Upper lobe of left lung (tissue), 4 donors: ENCODE results near the gene DACT1.

Experiments used
- POLR2A ChIP-seq, 4 donors: fragments of 450-650 bp; IDR thresholded peaks; one replicate each; pipeline ENCODE4 v1.5.1; 2016 to 2017; ENCODE audit warnings: antibody characterized with exemption in 4 of 4, mild to moderate bottlenecking in 2 of 4
- POLR2AphosphoS5 ChIP-seq, 2 donors: sonication (generic); formaldehyde crosslinking; IDR thresholded peaks; one replicate each; pipeline ENCODE4 v1.5.1; 2017; ENCODE audit warnings: antibody characterized with exemption in 2 of 2

DNA sequence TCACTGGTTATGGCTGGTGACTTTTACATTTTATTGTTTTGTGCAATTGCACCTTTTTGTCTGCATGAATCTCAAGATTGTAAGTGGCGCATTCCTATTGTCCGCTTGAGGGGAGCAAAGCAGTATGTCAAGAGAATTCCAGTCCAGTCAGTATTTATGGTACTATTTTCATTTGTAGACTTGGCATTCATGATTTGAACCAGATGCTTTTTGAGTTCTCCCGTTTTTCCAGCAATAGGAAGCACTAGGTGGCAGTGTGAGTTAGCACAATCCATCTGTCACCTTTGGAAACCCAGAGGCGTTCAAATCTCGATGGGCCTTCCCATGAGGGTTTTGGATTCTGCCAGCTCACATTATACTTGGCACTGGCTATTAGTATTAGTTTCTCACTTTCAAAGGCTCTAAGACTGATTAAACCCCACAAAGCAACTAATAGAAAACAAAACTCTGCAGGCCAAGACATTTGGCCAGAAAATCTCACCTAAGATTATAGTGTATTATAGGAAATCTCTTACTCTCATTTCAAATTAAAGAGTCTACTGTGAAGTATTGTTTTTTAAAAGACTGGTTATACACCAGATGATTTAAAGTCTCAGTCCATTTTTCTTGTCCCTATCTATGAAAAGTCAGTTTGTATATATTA is 2.2 kb downstream of the DACT1 start:
- TF ChIP-seq POLR2AphosphoS5 (IDR thresholded peaks at IDR 0.05) (no peak), POLR2A (IDR thresholded peaks at IDR 0.05) (no peak)
